Endothelial cell (in vitro differentiated cells): ENCODE results near the gene ROPN1L. TPM values are rescaled to one million over a fixed set of nuclear protein-coding genes. Genes with fewer than 3 reads are reported as not detected.

Experiments
- DNase-seq: peaks from one replicate; pipeline ENCODE4 v3.0.0; 2021; ENCODE audit warnings: low spot score
- H3K27ac Mint-ChIP-seq: one replicate; pipeline ENCODE4 v1.8.0; 2021; ENCODE audit warnings: mixed read lengths, inconsistent platforms; ENCODE audit not compliant: unreplicated experiment
- H3K27me3 Mint-ChIP-seq: one replicate; pipeline ENCODE4 v1.8.0; 2021; ENCODE audit warnings: mild to moderate bottlenecking, moderate library complexity, mixed read lengths, inconsistent platforms; ENCODE audit not compliant: unreplicated experiment
- H3K36me3 Mint-ChIP-seq: one replicate; pipeline ENCODE4 v1.8.0; 2021; ENCODE audit warnings: mild to moderate bottlenecking, low read depth, mixed read lengths, inconsistent platforms; ENCODE audit not compliant: unreplicated experiment
- H3K4me1 Mint-ChIP-seq: one replicate; pipeline ENCODE4 v1.8.0; 2021; ENCODE audit warnings: mild to moderate bottlenecking, mixed read lengths, inconsistent platforms; ENCODE audit not compliant: unreplicated experiment
- H3K4me3 Mint-ChIP-seq: one replicate; pipeline ENCODE4 v1.8.0; 2021; ENCODE audit warnings: mild to moderate bottlenecking, mixed read lengths, inconsistent platforms; ENCODE audit not compliant: unreplicated experiment
- H3K9me3 Mint-ChIP-seq: one replicate; pipeline ENCODE4 v1.8.0; 2021; ENCODE audit warnings: mixed read lengths, inconsistent platforms; ENCODE audit not compliant: unreplicated experiment
- total RNA-seq: library from RNA; stranded (reverse); fragmentation: NEBNext Ultra II Directional; extraction: Animal tissue kit (Norgen Biotek cat#: 25700); gene quantifications from one replicate; pipeline ENCODE4 v1.2.1, GENCODE V29; 2021; ENCODE audit not compliant: unreplicated experiment
- TF ChIP-seq, protein P1 (sequence below): fragments of 200-600 bp; sonication (generic); IDR thresholded peaks from one replicate; pipeline ENCODE4 v1.5.0; 2021; ENCODE audit warnings: antibody characterized with exemption; ENCODE audit not compliant: unreplicated experiment

Gene ROPN1L
- total RNA-seq, 1 donor from 2014 or later: 4.0 TPM

DNA sequence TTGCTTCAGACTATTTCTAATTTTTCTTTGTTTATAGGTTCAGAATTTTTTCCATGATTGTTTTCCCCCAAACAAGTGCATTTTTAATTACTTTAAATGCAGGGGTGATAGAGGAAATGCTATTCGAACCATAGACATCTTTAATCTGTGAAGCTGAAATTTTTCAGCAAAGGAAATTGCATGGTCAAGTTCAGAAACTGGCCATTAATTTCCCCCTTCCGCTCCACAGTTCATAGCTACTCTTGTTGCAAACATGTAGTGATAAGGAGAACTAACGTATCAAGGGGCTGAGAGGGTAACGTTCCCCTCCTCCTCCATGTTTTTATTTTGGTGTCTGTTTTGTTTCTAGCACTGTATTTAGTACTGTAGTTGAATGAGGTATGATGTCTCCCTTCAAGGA, 3.4 kb upstream of the ROPN1L start:
- no peak overlapping the region for H3K27ac Mint-ChIP-seq
- no peaks in the 10 kb centered on the region for H3K9me3 Mint-ChIP-seq
- H3K36me3 Mint-ChIP-seq: peaks cover 4% of the 10 kb centered on the region
- TF ChIP-seq, protein P1, sequence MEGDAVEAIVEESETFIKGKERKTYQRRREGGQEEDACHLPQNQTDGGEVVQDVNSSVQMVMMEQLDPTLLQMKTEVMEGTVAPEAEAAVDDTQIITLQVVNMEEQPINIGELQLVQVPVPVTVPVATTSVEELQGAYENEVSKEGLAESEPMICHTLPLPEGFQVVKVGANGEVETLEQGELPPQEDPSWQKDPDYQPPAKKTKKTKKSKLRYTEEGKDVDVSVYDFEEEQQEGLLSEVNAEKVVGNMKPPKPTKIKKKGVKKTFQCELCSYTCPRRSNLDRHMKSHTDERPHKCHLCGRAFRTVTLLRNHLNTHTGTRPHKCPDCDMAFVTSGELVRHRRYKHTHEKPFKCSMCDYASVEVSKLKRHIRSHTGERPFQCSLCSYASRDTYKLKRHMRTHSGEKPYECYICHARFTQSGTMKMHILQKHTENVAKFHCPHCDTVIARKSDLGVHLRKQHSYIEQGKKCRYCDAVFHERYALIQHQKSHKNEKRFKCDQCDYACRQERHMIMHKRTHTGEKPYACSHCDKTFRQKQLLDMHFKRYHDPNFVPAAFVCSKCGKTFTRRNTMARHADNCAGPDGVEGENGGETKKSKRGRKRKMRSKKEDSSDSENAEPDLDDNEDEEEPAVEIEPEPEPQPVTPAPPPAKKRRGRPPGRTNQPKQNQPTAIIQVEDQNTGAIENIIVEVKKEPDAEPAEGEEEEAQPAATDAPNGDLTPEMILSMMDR: no peak
- peaks cover 17% of the 10 kb centered on the region for H3K4me1 Mint-ChIP-seq
- no peak overlapping the region for H3K4me3 Mint-ChIP-seq
- no peak for DNase-seq
- peaks cover 4% of the 10 kb centered on the region for H3K27me3 Mint-ChIP-seq

DNA sequence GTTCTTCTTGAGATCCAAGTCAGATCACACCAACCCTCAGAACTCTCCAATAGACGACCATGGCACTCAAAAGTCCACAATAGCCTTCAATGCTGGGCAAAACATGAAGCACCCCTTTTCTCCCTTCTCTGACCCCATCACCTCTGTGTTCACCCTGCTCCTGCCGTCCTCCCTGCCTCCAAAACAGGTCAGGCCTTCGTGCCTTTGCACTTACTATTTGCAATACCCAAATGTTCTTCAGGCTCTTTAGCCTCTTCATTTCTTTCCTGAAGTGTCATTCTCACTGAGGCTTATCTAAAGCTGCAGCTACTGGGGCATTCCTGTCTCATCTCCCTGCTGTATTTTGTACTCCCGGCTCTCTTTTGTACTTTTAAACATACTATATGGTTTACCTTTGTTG, 2.0 kb upstream of the ROPN1L start:
- Mint-ChIP-seq H3K4me1 (peaks cover 21% of the 10 kb centered on the region), H3K4me3 (no peak overlapping the region), H3K36me3 (no peaks in the 10 kb centered on the region), H3K27ac (no peak overlapping the region), H3K27me3 (peaks cover 4% of the 10 kb centered on the region), H3K9me3 (no peaks in the 10 kb centered on the region)
- TF ChIP-seq, protein P1: no peak
- DNase-seq: no peak

DNA sequence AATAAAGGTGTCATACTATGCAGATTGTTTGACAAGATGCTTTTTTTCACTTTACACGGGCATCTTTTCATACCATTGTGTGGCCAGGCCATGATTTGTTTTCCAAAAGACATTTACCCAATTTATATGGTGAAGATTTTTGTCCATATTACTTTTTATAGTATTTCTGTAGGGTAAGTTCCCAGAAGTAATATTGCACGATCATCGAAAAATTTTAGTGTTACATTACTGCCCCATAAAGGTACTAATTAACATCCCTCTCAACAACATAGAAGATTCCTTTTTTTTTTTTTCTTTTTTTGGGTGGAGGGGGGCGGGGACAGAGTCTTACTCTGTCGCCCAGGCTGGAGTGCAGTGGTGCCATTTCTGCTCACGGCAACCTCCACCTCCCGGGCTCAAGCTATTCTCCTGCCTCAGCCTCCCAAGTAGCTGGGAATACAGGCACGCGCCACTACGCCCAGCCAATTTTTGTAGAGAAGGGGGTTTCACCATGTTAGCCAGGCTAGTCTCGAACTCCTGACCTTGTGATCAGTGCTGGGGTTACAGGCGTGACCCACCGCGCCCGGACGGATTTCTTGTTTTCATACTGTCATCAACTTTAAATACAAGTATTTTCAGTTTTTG, 1.2 kb upstream of the ROPN1L start:
- Mint-ChIP-seq H3K4me3 (no peak overlapping the region), H3K36me3 (peaks cover 5% of the 10 kb centered on the region), H3K9me3 (no peaks in the 10 kb centered on the region), H3K27ac (peak overlapping the region; percentile 38), H3K4me1 (peaks cover 26% of the 10 kb centered on the region), H3K27me3 (peaks cover 7% of the 10 kb centered on the region)
- TF ChIP-seq, protein P1: no peak
- no peak for DNase-seq

DNA sequence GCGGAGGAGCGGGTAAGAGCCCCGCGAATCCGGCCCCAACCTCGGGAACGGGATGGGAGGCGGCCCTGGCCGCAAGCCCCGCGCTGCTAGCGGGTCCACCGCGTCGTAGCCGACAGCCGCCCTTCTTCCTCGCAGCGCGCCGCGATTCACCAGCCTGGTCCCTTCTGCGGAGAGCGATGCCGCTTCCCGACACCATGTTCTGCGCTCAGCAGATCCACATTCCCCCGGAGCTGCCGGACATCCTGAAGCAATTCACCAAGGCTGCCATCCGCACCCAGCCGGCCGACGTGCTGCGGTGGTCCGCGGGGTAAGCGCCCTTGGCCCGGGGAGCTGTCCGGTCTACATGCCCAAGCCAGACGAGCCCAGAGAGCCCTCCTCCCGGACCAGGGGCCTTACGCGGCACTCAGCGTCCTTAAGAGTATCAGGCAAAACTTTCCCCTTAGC, 335 bp downstream of the ROPN1L start:
- H3K4me1 Mint-ChIP-seq: peaks cover 35% of the 10 kb centered on the region
- peaks cover 6% of the 10 kb centered on the region for H3K36me3 Mint-ChIP-seq
- H3K27me3 Mint-ChIP-seq: peaks cover 10% of the 10 kb centered on the region
- peak overlapping the region; percentile 90 for H3K4me3 Mint-ChIP-seq
- H3K27ac Mint-ChIP-seq: peak overlapping the region; percentile 74
- DNase-seq: peak; percentile 64
- TF ChIP-seq, protein P1: no peak
- H3K9me3 Mint-ChIP-seq: no peaks in the 10 kb centered on the region

DNA sequence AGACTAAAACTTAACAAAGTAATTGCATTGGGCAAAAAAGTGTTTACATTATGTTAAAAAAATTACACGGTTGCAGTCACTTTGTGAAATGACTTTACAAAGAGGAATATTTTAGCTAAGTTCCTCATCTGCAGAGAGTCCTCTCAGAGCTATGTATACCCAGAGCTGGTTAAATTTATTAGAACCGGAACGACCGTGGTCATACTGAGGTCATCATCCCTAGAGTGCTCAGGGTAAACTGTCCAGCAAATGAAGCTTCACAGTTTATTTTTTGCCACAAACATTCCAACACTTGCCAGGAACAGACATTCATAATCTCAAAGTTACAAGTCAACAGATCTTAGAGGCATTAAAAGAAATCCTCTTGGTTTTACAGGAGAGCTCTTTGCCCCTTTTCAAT, 897 bp downstream of the ROPN1L start:
- no peaks in the 10 kb centered on the region for H3K9me3 Mint-ChIP-seq
- no peak for DNase-seq
- peak overlapping the region; percentile 90 for H3K4me3 Mint-ChIP-seq
- peaks cover 38% of the 10 kb centered on the region for H3K4me1 Mint-ChIP-seq
- TF ChIP-seq, protein P1: no peak
- H3K27me3 Mint-ChIP-seq: peaks cover 11% of the 10 kb centered on the region
- H3K36me3 Mint-ChIP-seq: peaks cover 6% of the 10 kb centered on the region
- H3K27ac Mint-ChIP-seq: peak overlapping the region; percentile 74
